ENCODE results near the gene STAB2.

- no peak for TF ChIP-seq EZH2phosphoT487 (IDR thresholded peaks at IDR 0.05; ENCODE audit: low read length)
- TF ChIP-seq EZH2 (optimal IDR thresholded peaks at IDR 0.05; ENCODE audit: low read depth, low read length): no peak
Measured at GRCh38 chr12:103547376-103547775, 39.7 kb upstream of the STAB2 start.
